GOT3 (cell line): ENCODE results near the gene USP17L29.
"Not testable (repeated sequence)": the region's sequence is repeated elsewhere in the genome, so short reads cannot be mapped to it uniquely, and the experiment has no call there.

Source experiments
- DNase-seq: peaks from one replicate; lab custom pipeline; 2025; ENCODE audit warnings: mixed read lengths; lab: John Stamatoyannopoulos, UW

Gene USP17L29, protein sequence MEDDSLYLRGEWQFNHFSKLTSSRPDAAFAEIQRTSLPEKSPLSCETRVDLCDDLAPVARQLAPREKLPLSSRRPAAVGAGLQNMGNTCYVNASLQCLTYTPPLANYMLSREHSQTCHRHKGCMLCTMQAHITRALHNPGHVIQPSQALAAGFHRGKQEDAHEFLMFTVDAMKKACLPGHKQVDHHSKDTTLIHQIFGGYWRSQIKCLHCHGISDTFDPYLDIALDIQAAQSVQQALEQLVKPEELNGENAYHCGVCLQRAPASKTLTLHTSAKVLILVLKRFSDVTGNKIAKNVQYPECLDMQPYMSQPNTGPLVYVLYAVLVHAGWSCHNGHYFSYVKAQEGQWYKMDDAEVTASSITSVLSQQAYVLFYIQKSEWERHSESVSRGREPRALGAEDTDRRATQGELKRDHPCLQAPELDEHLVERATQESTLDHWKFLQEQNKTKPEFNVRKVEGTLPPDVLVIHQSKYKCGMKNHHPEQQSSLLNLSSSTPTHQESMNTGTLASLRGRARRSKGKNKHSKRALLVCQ

DNA sequence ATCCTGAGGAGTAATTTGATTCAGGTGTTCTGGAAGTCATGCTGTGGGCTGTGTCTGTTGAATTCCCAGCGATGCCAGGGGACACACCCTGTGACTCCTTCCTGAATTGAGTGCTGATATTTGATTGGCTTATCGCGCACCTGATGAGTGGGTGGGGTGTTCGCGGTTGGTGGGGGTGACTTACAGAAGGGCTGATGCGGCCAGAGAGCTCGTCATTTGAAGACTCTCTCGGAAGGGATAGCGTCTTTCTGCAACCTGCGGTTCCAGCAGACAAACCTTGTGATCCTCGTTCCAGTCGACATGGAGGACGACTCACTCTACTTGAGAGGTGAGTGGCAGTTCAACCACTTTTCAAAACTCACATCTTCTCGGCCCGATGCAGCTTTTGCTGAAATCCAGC is at the start of gene USP17L29:
Gene USP17L29 (plus strand): TSS at position 301 of the 400 bp plus-strand sequence. CDS start 0 bp downstream, at position 301.
- not testable (repeated sequence) for DNase-seq

DNA sequence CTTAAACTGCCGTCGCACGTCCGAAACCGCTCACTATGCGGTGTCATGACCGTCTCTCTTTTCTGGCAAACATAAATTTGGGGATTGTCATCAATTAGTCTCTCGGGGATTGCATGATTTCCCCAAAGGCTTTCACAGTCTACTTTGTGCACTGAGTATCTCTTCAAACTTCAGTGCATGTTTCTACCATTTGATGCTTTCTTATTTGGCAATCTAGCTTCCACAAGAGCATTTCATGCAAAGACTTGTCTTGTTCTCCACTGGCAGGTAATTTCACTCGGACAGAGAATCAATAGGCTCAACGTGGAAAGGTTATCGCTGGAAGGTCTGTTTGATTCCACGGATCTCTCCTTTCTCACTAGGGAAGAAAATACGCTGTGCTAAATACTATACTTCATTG is 29.2 kb upstream of the USP17L29 start:
- not testable (repeated sequence) for DNase-seq

DNA sequence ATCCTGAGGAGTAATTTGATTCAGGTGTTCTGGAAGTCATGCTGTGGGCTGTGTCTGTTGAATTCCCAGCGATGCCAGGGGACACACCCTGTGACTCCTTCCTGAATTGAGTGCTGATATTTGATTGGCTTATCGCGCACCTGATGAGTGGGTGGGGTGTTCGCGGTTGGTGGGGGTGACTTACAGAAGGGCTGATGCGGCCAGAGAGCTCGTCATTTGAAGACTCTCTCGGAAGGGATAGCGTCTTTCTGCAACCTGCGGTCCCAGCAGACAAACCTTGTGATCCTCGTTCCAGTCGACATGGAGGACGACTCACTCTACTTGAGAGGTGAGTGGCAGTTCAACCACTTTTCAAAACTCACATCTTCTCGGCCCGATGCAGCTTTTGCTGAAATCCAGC is 28.6 kb upstream of the USP17L29 start, which contains the start of gene USP17L24:
Gene USP17L24 (plus strand): TSS at position 301 of the 400 bp plus-strand sequence. CDS start 0 bp downstream, at position 301.
- DNase-seq: not testable (repeated sequence)

DNA sequence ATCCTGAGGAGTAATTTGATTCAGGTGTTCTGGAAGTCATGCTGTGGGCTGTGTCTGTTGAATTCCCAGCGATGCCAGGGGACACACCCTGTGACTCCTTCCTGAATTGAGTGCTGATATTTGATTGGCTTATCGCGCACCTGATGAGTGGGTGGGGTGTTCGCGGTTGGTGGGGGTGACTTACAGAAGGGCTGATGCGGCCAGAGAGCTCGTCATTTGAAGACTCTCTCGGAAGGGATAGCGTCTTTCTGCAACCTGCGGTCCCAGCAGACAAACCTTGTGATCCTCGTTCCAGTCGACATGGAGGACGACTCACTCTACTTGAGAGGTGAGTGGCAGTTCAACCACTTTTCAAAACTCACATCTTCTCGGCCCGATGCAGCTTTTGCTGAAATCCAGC is 23.8 kb upstream of the USP17L29 start, which contains the start of gene USP17L25:
Gene USP17L25 (plus strand): TSS at position 301 of the 400 bp plus-strand sequence. CDS start 0 bp downstream, at position 301.
- not testable (repeated sequence) for DNase-seq

DNA sequence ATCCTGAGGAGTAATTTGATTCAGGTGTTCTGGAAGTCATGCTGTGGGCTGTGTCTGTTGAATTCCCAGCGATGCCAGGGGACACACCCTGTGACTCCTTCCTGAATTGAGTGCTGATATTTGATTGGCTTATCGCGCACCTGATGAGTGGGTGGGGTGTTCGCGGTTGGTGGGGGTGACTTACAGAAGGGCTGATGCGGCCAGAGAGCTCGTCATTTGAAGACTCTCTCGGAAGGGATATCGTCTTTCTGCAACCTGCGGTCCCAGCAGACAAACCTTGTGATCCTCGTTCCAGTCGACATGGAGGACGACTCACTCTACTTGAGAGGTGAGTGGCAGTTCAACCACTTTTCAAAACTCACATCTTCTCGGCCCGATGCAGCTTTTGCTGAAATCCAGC is 19.1 kb upstream of the USP17L29 start, which contains the start of gene USP17L26:
Gene USP17L26 (plus strand): TSS at position 301 of the 400 bp plus-strand sequence. CDS start 0 bp downstream, at position 301.
- not testable (repeated sequence) for DNase-seq

DNA sequence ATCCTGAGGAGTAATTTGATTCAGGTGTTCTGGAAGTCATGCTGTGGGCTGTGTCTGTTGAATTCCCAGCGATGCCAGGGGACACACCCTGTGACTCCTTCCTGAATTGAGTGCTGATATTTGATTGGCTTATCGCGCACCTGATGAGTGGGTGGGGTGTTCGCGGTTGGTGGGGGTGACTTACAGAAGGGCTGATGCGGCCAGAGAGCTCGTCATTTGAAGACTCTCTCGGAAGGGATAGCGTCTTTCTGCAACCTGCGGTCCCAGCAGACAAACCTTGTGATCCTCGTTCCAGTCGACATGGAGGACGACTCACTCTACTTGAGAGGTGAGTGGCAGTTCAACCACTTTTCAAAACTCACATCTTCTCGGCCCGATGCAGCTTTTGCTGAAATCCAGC is 14.3 kb upstream of the USP17L29 start, which contains the start of gene USP17L5:
Gene USP17L5 (plus strand): TSS at position 301 of the 400 bp plus-strand sequence. CDS start 0 bp downstream, at position 301.
- not testable (repeated sequence) for DNase-seq

DNA sequence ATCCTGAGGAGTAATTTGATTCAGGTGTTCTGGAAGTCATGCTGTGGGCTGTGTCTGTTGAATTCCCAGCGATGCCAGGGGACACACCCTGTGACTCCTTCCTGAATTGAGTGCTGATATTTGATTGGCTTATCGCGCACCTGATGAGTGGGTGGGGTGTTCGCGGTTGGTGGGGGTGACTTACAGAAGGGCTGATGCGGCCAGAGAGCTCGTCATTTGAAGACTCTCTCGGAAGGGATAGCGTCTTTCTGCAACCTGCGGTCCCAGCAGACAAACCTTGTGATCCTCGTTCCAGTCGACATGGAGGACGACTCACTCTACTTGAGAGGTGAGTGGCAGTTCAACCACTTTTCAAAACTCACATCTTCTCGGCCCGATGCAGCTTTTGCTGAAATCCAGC is 9.6 kb upstream of the USP17L29 start, which contains the start of gene USP17L27:
Gene USP17L27 (plus strand): TSS at position 301 of the 400 bp plus-strand sequence. CDS start 0 bp downstream, at position 301.
- DNase-seq: not testable (repeated sequence)

DNA sequence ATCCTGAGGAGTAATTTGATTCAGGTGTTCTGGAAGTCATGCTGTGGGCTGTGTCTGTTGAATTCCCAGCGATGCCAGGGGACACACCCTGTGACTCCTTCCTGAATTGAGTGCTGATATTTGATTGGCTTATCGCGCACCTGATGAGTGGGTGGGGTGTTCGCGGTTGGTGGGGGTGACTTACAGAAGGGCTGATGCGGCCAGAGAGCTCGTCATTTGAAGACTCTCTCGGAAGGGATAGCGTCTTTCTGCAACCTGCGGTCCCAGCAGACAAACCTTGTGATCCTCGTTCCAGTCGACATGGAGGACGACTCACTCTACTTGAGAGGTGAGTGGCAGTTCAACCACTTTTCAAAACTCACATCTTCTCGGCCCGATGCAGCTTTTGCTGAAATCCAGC is 4.8 kb upstream of the USP17L29 start, which contains the start of gene USP17L28:
Gene USP17L28 (plus strand): TSS at position 301 of the 400 bp plus-strand sequence. CDS start 0 bp downstream, at position 301.
- not testable (repeated sequence) for DNase-seq

DNA sequence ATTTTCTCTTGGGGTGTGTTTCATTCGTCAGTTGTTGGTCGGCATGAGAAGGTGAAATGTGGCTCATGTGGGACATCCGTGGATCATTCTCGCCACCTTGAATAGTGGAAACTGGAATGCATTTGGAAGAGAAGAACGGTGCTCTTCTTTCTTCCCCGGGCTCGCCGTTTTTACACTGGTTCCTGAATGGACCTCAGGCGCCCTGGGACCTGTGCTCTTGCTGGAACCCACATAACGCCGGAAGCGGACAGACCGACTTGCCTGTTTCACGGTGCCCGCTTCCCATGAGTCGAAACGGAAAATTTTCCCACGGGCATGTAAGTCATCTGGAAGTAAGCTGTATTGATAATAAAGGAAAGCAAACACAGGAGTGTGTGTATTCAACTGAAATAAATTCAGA is 2.6 kb upstream of the USP17L29 start:
- not testable (repeated sequence) for DNase-seq

DNA sequence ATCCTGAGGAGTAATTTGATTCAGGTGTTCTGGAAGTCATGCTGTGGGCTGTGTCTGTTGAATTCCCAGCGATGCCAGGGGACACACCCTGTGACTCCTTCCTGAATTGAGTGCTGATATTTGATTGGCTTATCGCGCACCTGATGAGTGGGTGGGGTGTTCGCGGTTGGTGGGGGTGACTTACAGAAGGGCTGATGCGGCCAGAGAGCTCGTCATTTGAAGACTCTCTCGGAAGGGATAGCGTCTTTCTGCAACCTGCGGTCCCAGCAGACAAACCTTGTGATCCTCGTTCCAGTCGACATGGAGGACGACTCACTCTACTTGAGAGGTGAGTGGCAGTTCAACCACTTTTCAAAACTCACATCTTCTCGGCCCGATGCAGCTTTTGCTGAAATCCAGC is 9.4 kb downstream of the USP17L29 start, which contains the start of gene USP17L30:
Gene USP17L30 (plus strand): TSS at position 301 of the 400 bp plus-strand sequence. CDS start 0 bp downstream, at position 301.
- not testable (repeated sequence) for DNase-seq

DNA sequence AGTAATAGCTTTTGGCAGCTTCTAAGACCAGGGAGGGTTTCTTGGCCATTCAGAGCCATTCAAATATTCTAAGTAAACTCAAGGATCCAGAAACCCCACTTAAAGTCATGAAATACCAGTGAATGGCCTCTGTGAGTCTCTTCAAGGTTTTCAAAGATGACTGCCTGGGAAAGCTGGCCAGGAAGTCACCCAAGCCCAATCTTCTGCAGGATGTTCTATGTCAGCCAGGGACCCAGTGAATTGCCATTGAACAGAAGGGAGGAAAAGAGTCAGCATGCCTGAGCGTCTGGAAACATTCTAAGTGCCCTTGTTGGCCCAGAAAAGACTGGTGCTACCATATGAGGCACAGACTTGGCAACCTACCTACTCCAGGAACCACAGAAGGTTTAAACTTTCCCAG is 26.4 kb downstream of the USP17L29 start:
- DNase-seq: not testable (repeated sequence)

DNA sequence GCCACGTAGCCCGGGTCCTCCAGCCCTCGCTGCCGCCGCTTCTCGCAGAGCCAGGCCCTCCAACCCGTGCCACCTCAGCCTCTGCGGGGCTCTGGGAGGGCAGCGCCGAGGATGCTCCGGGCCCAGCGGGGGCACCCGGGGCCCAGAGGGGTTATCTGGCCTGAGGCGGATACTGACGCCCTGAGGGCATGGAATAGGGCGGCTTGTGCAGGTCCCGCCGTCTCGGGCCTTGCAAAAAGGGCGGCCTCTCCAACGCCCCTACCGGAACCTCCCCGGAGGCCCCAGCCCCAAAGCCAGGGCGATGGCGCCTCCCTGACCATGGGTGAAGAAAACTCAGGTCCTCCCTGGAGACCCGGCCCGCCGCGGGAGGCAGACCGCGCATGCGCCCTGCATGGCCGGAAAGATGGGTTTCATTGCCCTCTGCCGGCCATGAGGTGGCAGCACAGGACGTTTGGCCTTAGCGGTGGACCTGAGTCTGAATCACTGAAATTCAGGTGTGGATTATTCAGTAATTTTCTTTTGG is 27.6 kb downstream of the USP17L29 start:
- DNase-seq: not testable (repeated sequence)

DNA sequence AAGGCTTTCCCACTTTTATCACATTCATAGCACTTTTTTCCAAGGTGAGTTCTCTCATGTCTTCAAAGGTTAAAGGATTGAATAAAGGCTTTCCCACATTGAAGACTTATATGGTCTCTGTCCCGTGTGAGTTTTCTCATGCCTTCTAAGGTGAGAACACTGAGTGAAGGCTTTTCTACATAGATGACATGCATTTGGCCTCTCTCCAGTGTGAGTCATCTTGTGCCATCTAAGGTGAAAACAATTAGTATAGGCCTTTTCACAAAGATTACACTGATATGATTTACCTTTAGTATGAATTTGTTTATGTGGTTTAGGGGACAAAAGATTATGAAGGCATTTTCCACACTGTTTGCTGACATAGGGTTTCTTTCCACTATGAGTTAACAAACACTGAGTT is 30.7 kb downstream of the USP17L29 start:
- no peak for DNase-seq

DNA sequence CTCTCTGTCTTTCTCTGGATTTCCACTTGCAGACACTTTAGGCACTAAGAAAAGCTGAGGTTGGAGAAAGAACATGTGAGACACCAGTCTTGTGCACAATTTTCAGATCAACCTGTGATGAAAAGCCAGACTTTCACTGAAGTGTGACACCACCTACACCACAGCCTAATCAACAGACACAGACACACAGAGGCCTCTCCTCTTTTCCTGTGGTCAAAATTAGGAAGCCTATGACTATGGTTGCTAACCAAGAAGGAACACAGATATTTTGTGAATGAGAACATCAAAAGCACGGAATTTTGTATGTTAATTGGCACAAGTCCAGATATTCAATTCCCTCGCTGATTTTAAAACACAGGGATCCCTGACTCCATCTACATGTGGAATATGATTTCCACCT is 35.6 kb downstream of the USP17L29 start:
- DNase-seq: not testable (repeated sequence)
